CD14-positive monocyte (primary cell): ENCODE data around the gene KRT32. TPM values are rescaled to one million over a fixed set of nuclear protein-coding genes. Genes with fewer than 3 reads are reported as not detected.

Experiments used
- DNase-seq, 3 donors: peaks; one replicate each; pipeline ENCODE4 v3.0.0-alpha.2; 2011 to 2022
- H2AFZ ChIP-seq: 2 replicates; pipeline ENCODE4 v1.6.0; 2012; ENCODE audit warnings: mild to moderate bottlenecking, low read depth, low read length, inconsistent platforms; ENCODE audit not compliant: insufficient read depth, poor library complexity, severe bottlenecking
- H3K27ac ChIP-seq, 2 donors: 1 replicate in 1 of 2; 2 replicates in 1 of 2; pipeline ENCODE4 v1.5.1; 2012 to 2013; ENCODE audit warnings: low read length in 2 of 2, control low read depth in 1 of 2, inconsistent platforms in 1 of 2, low read depth in 1 of 2, mild to moderate bottlenecking in 1 of 2
- H3K27me3 ChIP-seq, 2 donors: one replicate each; pipeline versions ENCODE4 v1.6.0 to v1.6.1; 2011 to 2013; ENCODE audit warnings: low read length in 2 of 2; ENCODE audit not compliant: control insufficient read depth in 2 of 2, insufficient read depth in 2 of 2
- H3K36me3 ChIP-seq, 2 donors: replicated peaks in 1 of 2; 1 replicate in 1 of 2; 2 replicates in 1 of 2; pipeline versions ENCODE4 v1.5.1 to v1.6.1; 2012 to 2013; ENCODE audit warnings: low read length in 2 of 2, control low read depth in 1 of 2, inconsistent platforms in 1 of 2, mild to moderate bottlenecking in 1 of 2; ENCODE audit not compliant: insufficient read depth in 2 of 2, control insufficient read depth in 1 of 2
- H3K4me1 ChIP-seq, 2 donors: 1 replicate in 1 of 2; 2 replicates in 1 of 2; pipeline versions ENCODE4 v1.5.1 to v1.6.1; 2012 to 2013; ENCODE audit warnings: low read length in 2 of 2, control low read depth in 1 of 2, inconsistent platforms in 1 of 2, mild to moderate bottlenecking in 1 of 2, moderate library complexity in 1 of 2; ENCODE audit not compliant: insufficient read depth in 2 of 2, control insufficient read depth in 1 of 2
- H3K4me2 ChIP-seq: replicated peaks from 2 replicates; pipeline ENCODE3; 2012; ENCODE audit warnings: low read length, moderate library complexity, mild to moderate bottlenecking; ENCODE audit not compliant: poor library complexity, severe bottlenecking; ENCODE audit errors: extremely low read depth
- H3K4me3 ChIP-seq, 3 experiments: fragments of 200-600 bp in 1 of 3; sonication (generic) in 1 of 3; replicated peaks in 1 of 3; 1 replicate in 2 of 3; 2 replicates in 1 of 3; pipeline ENCODE4 v1.5.1; 2011 to 2013; ENCODE audit warnings: low read length in 3 of 3, mild to moderate bottlenecking in 3 of 3, control low read depth in 2 of 3, low read depth in 2 of 3, inconsistent platforms in 1 of 3, moderate library complexity in 1 of 3
- H3K79me2 ChIP-seq: 2 replicates; pipeline ENCODE4 v1.6.0; 2012; ENCODE audit warnings: mild to moderate bottlenecking, control low read depth, inconsistent platforms, low read length, moderate library complexity; ENCODE audit not compliant: insufficient read depth
- H3K9ac ChIP-seq: 2 replicates; pipeline ENCODE4 v1.6.0; 2017; ENCODE audit warnings: low read length, mild to moderate bottlenecking; ENCODE audit not compliant: insufficient read depth, poor library complexity, severe bottlenecking
- H3K9me3 ChIP-seq, 2 donors: replicated peaks in 1 of 2; 1 replicate in 1 of 2; 2 replicates in 1 of 2; pipeline versions ENCODE4 v1.5.1 to v1.6.1; 2012 to 2013; ENCODE audit warnings: low read length in 2 of 2, control low read depth in 1 of 2; ENCODE audit not compliant: control insufficient read depth in 1 of 2, insufficient read depth in 1 of 2
- H4K20me1 ChIP-seq: 2 replicates; pipeline ENCODE4 v1.6.0; 2012; ENCODE audit warnings: mild to moderate bottlenecking, low read length, control low read depth, moderate library complexity; ENCODE audit not compliant: insufficient read depth
- H3K27ac Mint-ChIP-seq, 7 donors: one replicate each; pipeline ENCODE4 v1.8.0; 2020; ENCODE audit warnings: mild to moderate bottlenecking in 7 of 7, mixed read lengths in 7 of 7, moderate library complexity in 6 of 7, inconsistent platforms in 2 of 7
- H3K27me3 Mint-ChIP-seq, 3 donors: one replicate each; pipeline ENCODE4 v1.8.0; 2021 to 2022; ENCODE audit warnings: low read depth in 3 of 3, mild to moderate bottlenecking in 3 of 3, mixed read lengths in 3 of 3, moderate library complexity in 3 of 3, inconsistent platforms in 1 of 3
- H3K36me3 Mint-ChIP-seq, 2 donors: one replicate each; pipeline ENCODE4 v1.8.0; 2020; ENCODE audit warnings: mixed read lengths in 2 of 2, inconsistent platforms in 1 of 2, mild to moderate bottlenecking in 1 of 2
- H3K4me1 Mint-ChIP-seq: one replicate; pipeline ENCODE4 v1.8.0; 2020; ENCODE audit warnings: mild to moderate bottlenecking, mixed read lengths
- H3K4me3 Mint-ChIP-seq, 2 donors: one replicate each; pipeline ENCODE4 v1.8.0; 2020; ENCODE audit warnings: mild to moderate bottlenecking in 2 of 2, mixed read lengths in 2 of 2, moderate library complexity in 1 of 2
- H3K9me3 Mint-ChIP-seq, 7 donors: one replicate each; pipeline ENCODE4 v1.8.0; 2020 to 2022; ENCODE audit warnings: mixed read lengths in 7 of 7, mild to moderate bottlenecking in 6 of 7, moderate library complexity in 6 of 7, inconsistent platforms in 2 of 7
- WGBS: methylation state at CpG from one replicate; pipeline ENCODE4 v1.1.5; 2013; ENCODE audit warnings: missing lambda C conversion rate; ENCODE audit not compliant: insufficient coverage; 5-methylcytosine and 5-hydroxymethylcytosine counted together
- intact Hi-C, 2 donors: fragments of 100-400 bp; cut with micrococcal nuclease; formaldehyde crosslinking; loops; one replicate each; pipeline versions ENCODE4 v1.15.0 to v1.15.1; 2023
- polyA plus RNA-seq, 3 donors: library from polyadenylated mRNA; depleted of rRNA in 1 of 3; unstranded in 2 of 3; stranded (reverse) in 1 of 3; fragments of 300-500 nt in 2 of 3; fragments of >200 nt in 1 of 3; fragmentation: Illumina TruSeq in 2 of 3; gene quantifications; 1 replicate in 2 of 3; 2 replicates in 1 of 3; pipeline ENCODE4 v1.2.3, GENCODE V29; 2012 to 2021
- TF ChIP-seq, protein P1 (sequence below): fragments of 200-600 bp; IDR thresholded peaks from one replicate; pipeline ENCODE4 v1.8.0; 2022; ENCODE audit warnings: antibody characterized with exemption, mild to moderate bottlenecking

KRT32 gene
- polyA plus RNA-seq, 3 donors = not detected

DNA sequence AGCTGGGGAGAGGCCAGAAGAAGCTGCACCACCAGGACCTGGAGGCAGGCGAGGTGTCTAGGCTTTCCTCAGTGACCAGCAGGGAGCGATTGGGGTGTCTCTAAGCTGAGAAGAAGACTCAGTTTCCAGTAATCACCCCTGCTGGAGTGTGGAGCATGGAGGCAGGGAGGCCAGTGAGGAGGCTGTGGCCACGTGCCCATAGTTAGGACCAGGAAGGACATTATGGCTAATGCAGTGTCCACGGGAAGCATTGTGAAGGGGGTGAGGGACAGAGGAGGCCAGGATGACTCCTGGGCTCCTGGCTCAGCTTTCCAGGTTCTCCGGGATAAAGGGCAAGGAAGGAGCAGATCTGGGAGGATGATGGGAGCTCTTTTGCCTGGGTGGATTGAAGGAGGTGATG, 32.5 kb upstream of the KRT32 start:
- peaks cover 0 to 7% (median 0%) of the 10 kb centered on the region in 7 donors for H3K9me3 Mint-ChIP-seq
- Histone ChIP-seq H2AFZ (peak overlapping the region; percentile 6), H3K27ac (peak overlapping the region in 1 of 2 donors; percentile 59), H4K20me1 (no peaks in the 10 kb centered on the region), H3K9me3 (no peaks in the 10 kb centered on the region), H3K4me2 (no peak overlapping the region), H3K4me1 (peaks cover 44 to 48% of the 10 kb centered on the region in 2 donors), H3K9ac (no peak overlapping the region), H3K27me3 (no peaks in the 10 kb centered on the region), H3K4me3 (peak overlapping the region in 1 of 3 experiments; percentile 12), H3K36me3 (no peaks in the 10 kb centered on the region), H3K79me2 (no peaks in the 10 kb centered on the region)
- peaks cover 47% of the 10 kb centered on the region for H3K4me1 Mint-ChIP-seq
- DNase-seq = no peak
- no peaks in the 10 kb centered on the region for H3K36me3 Mint-ChIP-seq
- peak overlapping the region in 1 of 2 donors; percentile 67 for H3K4me3 Mint-ChIP-seq
- TF ChIP-seq, protein P1, sequence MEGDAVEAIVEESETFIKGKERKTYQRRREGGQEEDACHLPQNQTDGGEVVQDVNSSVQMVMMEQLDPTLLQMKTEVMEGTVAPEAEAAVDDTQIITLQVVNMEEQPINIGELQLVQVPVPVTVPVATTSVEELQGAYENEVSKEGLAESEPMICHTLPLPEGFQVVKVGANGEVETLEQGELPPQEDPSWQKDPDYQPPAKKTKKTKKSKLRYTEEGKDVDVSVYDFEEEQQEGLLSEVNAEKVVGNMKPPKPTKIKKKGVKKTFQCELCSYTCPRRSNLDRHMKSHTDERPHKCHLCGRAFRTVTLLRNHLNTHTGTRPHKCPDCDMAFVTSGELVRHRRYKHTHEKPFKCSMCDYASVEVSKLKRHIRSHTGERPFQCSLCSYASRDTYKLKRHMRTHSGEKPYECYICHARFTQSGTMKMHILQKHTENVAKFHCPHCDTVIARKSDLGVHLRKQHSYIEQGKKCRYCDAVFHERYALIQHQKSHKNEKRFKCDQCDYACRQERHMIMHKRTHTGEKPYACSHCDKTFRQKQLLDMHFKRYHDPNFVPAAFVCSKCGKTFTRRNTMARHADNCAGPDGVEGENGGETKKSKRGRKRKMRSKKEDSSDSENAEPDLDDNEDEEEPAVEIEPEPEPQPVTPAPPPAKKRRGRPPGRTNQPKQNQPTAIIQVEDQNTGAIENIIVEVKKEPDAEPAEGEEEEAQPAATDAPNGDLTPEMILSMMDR = no peak
- peak overlapping the region; percentile 25 to 92 (median 69) for H3K27ac Mint-ChIP-seq
- peaks cover 1 to 8% (median 7%) of the 10 kb centered on the region in 3 donors for H3K27me3 Mint-ChIP-seq
- 100% methylated on average over 5 of the region's 5 CpGs for WGBS
- intact Hi-C loops = loop anchor here (5.0 to 10.0 kb wide), 4 partner anchors 165 to 592 kb away; no protein-coding TSS in a partner anchor

DNA sequence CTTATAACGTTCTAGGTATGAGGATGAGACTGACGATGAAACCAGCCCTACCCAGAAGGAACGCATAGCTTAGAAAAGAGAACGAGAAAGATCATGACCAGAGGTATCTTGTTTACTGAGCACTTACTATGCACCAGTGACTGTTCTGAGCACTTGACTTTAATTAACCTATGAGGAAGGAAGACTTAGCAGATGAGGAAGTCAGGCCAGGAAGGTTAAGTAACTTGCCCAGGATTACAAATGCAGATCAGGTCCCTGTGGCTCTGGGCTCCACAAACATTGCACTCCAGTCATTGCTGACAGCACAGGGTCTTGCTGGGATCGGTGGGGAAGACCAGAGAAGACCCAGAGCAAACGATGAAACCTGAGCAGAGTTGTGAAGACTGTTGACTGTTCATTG, 31.1 kb upstream of the KRT32 start:
- peak overlapping the region in 1 of 3 experiments; percentile 58 for H3K4me3 ChIP-seq

More for the DNA sequence above, 31.1 kb upstream of the KRT32 start:
- Mint-ChIP-seq H3K36me3 (peaks cover 0 to under 1% of the 10 kb centered on the region in 2 donors), H3K27ac (peak overlapping the region; percentile 91 to 98 (median 96)), H3K4me3 (peak overlapping the region in 1 of 2 donors; percentile 84), H3K27me3 (peaks cover 2 to 8% (median 7%) of the 10 kb centered on the region in 3 donors), H3K4me1 (peaks cover 57% of the 10 kb centered on the region), H3K9me3 (peaks cover 0 to 7% (median 0%) of the 10 kb centered on the region in 7 donors)
- Histone ChIP-seq H3K27me3 (no peaks in the 10 kb centered on the region), H4K20me1 (no peaks in the 10 kb centered on the region), H3K4me1 (peaks cover 47 to 54% of the 10 kb centered on the region in 2 donors), H3K4me2 (peak overlapping the region; percentile 48), H3K9me3 (no peaks in the 10 kb centered on the region), H3K36me3 (no peaks in the 10 kb centered on the region), H2AFZ (peak overlapping the region; percentile 52), H3K9ac (peak overlapping the region; percentile 46), H3K79me2 (no peaks in the 10 kb centered on the region), H3K27ac (peak overlapping the region; percentile 93 to 97)
- intact Hi-C loops = loop anchor here (5.0 to 10.0 kb wide), 3 partner anchors 167 to 591 kb away; no protein-coding TSS in a partner anchor
- TF ChIP-seq, protein P1 = no peak
- DNase-seq = peak; percentile 84 to 91 (median 90)
- WGBS = 0% methylated on average over 3 of the region's 6 CpGs
